Activated T-helper 1 cell treated with anti-CD3 and anti-CD28 coated beads, Interleukin-2, amount 50 U/mL, for 16 hours (primary cell): ENCODE data around the gene SAMD14.
"Not testable (repeated sequence)": the region's sequence is repeated elsewhere in the genome, so short reads cannot be mapped to it uniquely, and the experiment has no call there.

ENCODE experiments used
- DNase-seq, 2 donors: peaks; one replicate each; pipeline ENCODE4 v3.0.0-alpha.2; 2020; ENCODE audit warnings: low read depth in 1 of 2, low spot score in 1 of 2

Gene SAMD14

DNA sequence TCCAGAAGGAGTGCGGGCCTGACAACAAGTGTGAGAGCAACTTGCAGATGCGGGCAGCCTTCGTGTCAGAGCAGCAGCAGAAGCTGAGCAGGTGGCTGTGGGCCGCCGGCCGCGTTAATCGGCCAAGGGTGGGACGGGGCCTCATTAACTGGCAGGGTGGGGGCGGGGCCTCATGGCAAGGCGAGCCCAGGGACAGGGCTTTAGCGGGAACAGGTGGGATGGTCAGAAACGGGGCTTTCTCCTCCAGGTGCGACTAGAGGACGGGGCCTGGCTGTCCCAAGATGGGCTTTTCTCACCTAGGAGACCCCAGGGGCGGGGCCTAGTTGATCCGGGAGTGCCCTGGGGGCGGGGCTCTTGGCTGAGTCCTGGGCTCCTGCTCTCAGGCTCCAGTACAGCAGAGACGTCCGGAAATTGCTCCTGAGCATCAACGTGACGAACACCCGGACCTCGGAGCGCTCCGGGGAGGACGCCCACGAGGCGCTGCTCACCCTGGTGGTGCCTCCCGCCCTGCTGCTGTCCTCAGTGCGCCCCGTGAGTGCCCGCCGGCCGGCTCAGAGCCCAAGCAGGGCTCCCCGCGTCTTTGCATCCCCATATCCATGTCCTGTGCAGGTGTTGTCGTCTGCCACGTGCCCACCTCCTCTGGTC lies 53.2 kb downstream of the SAMD14 start:
- DNase-seq, result no peak

DNA sequence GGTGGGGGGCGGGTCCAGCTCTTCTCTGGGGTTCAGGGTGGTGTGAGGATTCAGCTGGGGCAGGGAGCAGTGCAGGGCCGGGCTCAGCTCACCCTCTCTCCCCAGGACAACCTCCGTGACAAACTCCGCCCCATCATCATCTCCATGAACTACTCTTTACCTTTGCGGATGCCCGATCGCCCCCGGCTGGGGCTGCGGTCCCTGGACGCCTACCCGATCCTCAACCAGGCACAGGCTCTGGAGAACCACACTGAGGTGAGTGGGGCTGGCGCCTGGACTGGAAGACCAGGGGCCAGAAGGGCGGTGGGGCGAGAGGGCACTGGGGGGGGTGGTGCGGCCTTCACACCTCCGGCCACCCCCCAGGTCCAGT lies 53.8 kb downstream of the SAMD14 start:
- DNase-seq, result no peak

DNA sequence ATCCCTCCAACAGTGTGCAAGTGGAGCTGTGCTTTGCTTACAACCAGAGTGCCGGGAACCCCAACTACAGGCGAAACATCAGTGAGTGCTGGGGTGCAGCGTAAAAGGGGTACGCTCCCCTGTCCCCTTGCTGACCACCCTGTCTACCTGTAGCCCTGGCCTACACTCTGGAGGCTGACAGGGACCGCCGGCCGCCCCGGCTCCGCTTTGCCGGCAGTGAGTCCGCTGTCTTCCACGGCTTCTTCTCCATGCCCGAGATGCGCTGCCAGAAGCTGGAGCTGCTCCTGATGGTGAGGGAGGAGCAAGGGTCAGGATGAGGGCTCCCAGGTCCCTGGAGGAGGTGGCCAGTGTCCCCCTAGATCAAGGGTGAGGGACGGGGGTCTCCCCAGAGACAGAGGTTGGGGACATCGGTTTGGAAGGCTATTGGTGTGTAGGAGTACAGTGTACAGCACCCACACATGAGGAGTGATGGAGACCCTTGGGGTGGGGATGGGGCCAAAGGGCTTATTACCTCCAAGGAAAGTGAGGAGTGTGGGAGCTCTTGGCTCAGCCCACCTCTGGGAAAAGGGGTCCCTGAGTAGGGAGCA lies 54.4 kb downstream of the SAMD14 start:
- DNase-seq, result no peak

DNA sequence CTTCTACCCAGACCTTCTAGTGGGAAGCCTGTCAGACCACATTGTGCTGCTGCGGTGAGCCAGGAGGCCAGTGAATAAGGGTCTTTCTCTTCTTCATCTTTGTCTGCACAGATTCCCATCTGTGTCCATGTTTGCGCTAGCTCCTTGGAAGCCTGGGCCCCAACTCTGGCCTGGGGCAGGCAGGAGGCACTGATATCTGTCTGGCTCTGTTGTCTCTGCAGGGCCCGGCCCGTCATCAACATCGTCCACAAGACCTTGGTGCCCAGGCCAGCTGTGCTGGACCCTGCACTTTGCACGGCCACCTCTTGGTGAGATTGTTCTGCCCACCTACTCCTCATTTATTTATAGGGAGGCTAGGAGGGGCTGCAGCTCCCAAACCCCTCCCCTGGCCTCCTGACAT lies 55.7 kb downstream of the SAMD14 start:
- DNase-seq, result no peak

DNA sequence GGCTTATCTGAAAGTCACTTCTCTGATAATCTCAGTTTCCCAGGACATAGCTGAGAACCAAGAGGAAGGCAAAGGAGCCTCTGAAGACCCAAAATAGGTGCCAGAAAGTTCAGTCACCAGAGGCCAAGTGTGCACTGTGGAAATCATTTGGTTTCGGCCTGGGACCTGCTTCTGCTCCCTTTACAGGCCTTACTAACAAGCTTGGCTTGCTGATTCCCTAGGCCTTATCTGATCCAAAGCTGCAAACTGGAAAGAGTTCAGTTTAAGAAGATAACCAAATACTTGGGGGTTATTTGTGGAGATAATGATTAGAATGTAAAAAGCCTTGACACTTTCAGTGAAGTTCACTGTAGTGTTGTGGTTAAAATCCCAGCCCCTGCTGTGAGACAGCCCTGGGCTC lies 57.0 kb downstream of the SAMD14 start:
- DNase-seq, result no peak

DNA sequence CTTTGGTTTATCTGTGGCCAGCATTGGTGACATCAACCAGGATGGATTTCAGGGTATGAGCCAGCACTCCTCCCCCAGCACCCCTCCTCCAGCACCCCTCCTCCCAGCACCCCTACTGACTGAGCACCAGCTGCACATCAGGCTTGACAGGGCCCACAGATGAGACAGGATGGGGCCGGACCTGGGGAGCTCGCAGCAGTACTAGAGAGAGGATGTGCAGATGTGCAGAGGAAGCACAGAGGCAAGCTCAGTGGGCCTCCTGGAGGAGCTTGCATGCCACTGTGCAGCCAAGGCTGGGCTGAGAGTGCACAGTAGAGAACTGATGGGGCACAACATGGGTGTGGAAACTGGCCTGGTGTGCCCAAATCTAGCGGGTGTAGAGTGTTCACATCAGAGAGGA lies 57.8 kb downstream of the SAMD14 start:
- no peak for DNase-seq

DNA sequence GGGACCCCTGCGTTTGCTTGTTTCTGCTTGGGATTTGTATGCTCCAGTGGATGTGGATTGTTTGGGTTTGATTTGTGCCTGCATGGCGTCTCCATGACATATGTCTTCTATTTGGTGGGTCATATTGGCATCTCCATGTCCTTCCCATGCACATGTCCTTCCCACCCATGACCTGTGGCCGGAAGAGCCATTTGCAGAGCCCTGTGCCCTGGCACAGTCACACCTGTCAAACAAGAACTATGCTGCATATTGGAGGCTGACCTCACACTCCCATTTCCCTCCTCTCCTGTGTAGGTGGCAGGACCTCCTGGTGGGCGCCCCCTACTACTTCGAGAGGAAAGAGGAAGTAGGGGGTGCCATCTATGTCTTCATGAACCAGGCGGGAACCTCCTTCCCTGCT lies 58.3 kb downstream of the SAMD14 start:
- DNase-seq, result no peak

DNA sequence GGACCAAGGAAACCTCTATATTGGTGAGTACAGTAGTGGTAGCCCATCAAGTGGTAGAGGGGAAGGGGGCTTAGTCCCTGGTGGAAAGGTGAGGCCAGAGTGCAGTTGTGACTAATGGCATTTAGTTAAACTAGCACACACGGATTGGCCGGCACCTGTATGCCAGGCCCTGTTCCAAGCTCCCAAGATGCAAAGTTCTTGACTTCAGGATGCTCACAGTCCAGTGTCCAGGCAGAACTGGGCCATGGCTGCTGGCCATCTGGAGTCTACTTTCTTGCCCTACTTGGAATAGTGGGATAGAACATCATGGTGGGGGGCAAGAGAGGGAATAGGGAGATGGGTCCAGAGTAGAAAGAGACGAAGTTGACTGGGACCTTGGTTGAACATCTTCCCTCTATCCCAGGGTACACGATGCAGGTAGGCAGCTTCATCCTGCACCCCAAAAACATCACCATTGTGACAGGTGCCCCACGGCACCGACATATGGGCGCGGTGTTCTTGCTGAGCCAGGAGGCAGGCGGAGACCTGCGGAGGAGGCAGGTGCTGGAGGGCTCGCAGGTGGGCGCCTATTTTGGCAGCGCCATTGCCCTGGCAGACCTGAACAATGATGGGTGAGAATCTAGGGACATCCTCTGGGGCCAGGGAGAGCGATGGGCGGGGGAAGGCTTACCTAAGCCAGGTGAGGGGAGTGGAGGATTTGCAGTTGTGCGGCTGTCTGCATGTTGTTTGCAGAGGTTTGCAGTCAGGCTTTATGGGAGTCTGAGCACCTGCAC lies 58.9 kb downstream of the SAMD14 start:
- DNase-seq, result no peak

DNA sequence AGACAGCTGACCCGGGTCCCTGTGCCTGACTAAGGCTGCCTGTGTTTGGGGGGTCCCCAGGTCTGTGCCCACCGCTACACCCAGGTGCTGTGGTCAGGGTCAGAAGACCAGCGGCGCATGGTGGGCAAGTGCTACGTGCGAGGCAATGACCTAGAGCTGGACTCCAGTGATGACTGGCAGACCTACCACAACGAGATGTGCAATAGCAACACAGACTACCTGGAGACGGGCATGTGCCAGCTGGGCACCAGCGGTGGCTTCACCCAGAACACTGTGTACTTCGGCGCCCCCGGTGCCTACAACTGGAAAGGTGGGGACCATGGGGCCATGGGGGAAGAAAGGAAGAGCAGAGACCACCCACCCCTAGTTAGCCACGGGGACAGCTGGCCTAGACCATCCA lies 62.0 kb downstream of the SAMD14 start:
- DNase-seq, result no peak

DNA sequence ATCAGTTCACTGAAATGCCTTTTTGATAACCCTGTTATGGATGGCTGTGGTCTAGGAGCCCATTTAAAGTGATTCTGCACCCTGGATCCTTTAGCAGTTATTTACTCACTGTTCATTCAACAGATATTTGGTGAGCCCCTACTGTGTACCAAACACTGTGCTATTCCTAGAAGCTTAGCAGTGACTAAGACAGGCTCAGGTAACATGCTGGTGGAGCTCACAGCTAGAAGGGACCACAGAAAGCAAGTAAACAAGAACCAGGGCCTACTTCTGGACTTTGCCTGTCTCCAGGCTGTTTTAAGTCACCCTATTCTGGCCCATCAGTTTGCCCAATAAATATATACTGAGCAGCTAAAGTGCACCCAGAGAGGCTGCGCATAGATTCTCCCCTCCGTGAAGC lies 63.0 kb downstream of the SAMD14 start:
- DNase-seq, result no peak

DNA sequence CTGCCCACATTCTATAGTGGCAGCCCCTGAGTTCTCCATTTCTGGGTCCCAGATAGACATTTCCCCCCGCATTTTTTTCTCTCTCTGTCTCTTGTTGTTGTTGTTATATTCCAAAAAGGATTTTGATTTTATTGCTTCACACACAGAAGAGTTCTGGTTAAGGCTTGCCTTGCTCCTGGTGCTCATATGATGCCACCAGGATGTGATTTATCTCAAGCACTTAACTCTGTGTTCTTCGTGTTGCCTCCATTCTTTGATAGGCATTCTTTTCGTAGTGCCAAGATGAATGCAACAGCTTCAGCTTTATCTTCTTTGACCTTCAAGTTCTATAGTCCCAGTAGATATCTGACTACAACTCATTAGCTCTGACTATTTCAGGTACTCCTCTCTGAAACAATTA lies 64.9 kb downstream of the SAMD14 start:
- DNase-seq, result no peak

DNA sequence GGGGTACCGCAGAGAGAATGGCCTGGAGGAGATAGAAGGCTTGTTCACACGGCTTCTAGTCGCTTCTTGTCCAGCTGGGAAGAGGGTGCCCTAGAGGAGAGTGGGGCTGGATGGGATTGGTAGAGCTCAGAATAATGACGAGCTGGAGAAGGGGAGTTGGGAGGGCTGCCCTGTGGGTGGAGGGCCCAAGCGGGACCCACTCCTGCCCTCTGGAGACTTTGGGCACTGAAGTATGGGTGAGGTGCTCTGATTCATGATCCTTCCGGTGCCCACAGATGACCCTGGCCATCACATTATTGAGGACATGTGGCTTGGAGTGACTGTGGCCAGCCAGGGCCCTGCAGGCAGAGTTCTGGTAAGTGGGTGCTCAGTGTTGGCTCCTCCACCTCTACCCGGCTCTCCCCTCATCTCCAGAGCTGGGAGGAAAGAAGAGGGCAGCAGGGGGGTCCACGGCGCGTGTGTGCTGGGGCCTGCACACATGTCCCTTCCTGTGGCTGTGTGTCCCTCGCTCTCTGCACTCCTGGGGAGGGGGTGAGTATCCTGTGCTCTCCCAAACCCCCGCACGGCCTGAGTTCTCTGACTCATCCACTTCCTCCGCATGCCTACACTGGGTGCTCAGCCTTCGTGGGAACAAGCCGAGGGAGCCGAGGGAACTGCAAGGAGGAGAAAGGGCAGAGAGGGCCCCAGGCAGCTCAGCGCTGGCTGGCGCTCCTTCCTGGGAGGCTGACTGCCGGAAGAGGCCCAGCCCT lies 65.5 kb downstream of the SAMD14 start:
- DNase-seq, result no peak

DNA sequence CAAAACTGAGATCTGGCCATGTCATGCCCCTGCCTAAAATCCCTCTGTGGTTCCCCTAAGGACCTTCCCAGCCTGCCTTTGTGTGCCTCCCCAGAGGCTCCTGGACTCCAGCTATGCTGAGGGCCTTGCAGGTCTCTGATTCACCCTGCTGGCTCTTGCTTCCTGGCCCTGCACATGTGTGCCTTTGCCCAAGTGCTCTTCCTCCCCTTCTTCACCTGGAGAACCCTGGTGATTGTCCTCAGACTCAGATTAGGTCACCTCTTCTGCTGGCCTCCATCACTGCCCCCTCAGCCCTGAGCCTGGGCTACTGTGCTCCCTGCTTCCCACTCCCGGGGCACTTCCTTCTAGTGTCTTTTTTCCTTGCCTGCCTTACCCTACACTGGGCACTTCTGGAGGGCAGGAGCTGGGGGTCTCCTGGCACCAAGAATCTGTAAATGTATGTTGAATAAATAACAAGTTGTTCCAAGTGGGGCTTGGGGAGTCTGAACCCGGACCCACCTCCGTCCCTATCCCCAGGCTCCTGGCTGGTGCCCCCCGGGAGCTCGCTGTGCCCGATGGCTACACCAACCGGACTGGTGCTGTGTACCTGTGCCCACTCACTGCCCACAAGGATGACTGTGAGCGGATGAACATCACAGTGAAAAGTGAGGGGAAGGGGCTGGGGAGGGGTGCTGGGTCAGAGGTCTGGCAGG lies 66.3 kb downstream of the SAMD14 start:
- DNase-seq, result no peak

DNA sequence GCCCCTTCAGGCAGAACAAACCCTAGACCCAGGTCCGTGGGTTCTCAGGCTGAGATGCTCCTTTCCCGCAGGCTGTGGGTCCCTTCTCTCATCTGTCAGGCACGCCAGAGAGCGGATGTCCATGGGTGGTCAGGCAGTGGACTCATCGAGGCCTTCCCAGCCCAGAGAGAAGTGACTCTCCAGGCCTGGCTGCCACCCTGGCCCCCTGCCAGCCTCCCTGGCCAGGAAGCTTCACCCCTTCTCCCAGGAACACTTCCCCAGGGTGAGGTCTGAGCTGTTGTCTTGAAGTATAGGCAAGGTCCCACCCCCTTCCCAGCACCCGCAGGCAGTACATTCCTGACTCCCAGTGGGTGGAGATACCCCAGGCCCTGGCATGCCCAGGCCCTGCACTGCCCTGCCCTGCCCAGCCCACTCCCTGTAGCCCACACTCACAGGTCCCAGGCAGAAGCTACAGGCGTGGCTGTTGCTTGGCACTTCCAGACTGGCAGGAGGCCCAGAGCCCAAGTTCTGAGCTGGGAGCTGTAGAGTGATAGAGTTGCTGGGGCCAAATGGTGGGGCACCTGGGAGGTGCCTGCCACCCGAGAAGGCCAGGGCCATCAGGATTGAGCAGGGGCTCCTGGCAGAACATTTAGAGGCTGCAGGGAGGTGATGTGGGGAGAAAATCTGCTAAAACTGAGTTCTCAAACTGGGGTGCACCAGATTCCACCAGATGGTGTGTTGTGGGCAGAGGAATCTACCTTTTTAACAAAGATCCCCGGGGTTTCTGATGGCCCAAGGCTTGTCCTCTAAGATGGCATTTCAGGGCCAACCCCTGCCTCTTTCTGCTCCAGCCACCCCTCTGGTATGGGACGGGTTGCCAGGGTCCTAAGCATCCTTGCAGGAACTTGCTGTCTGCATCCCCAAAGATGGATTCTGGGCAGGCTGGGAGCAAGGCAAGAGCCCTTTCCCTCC lies 67.4 kb downstream of the SAMD14 start:
- DNase-seq, result no peak

DNA sequence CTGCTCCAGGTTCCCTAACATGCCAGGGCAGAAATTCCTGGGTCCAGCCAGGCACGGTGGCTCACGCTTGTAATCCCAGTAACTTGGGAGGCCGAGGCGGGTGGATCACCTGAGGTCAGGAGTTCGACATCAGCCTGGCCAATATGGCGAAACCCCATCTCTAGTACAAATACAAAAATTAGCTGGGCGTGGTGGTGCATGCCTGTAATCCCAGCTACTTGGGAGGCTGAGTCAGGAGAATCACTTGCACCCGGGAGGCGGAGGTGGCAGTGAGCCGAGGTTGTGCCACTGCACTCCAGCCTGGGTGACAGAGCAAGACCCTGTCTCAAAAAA lies 68.3 kb downstream of the SAMD14 start:
- DNase-seq, result not testable (repeated sequence)

DNA sequence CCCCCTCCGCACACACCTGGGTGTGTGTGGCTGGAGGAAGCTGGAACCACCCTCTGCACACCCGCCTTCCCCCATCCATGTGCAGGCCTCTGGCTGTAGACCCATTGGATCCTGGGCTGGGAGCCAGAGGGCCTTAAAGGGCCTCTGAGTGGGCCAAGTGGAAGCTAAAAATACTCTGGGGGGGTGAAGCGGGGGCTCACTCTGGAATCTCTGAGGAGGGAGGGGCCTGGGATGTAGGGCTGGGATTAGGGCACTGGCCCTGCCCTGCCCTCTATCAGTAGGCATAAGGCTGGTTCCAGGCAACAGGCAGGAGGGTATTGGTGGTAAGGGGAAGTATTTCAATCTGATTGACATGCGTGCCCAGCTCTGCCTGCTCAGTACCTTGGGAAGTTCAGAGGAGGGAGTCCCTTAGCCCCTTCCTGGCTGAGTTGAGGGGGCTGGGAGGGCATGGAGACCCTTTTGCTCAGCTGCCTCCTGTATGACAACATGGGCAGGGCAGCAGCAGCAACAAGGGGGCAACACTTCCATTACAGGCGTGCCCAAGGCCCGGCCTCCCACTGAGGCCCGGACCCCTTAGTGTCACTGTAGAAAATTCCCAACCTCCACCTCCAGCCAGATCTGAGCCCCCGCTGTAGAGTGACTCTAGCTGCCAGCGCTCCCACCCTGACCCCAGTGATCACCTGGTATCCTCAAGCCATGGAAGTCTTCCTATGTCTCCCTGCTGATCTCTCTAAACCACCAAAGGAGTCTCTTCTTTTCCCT lies 68.8 kb downstream of the SAMD14 start:
- no peak for DNase-seq
